Measurements from ENCODE around the gene COL4A5. TPM values are rescaled to one million over a fixed set of nuclear protein-coding genes. Genes with fewer than 3 reads are reported as not detected.

The COL4A5 gene
- total and polyA plus RNA-seq, 2 of the 13 experiments (the other 11 are each of a cell fraction or from before 2014, with no cell fraction given): 39.5 to 45.5 TPM

GRCh38 chrX:108704839-108705238 lies 265.2 kb downstream of the COL4A5 start:
- ChIA-PET POLR2A (no interaction called here), CTCF (ENCODE audit: low intra/inter-chr PET ratio, low total read pairs) (no interaction called here)
- no peaks in the 10 kb centered on the region for H4K20me1 ChIP-seq (ENCODE audit: insufficient read depth, low read length)
- no peaks in the 10 kb centered on the region for H3K79me2 ChIP-seq (ENCODE audit: insufficient read depth, low read length)
- TF ChIP-seq NFE2L2 (IDR thresholded peaks at IDR 0.05; ENCODE audit: low read length): peak; percentile 62
- TF ChIP-seq ARNT2 (CRISPR knock-in tag; IDR thresholded peaks at IDR 0.05; ENCODE audit: low read depth): no peak
- no peak for TF ChIP-seq DRAP1 (CRISPR knock-in tag; IDR thresholded peaks at IDR 0.05)
- TF ChIP-seq MAFF (IDR thresholded peaks at IDR 0.05; ENCODE audit: low read depth, low read length): peak; percentile 9; the same call in 1 of the 2 replicates
- peak in 1 of 2 experiments; percentile 57; a peak in 2 of 4 replicates for TF ChIP-seq MAFK (conservative IDR thresholded peaks at IDR 0.05 in 1 of 2, IDR thresholded peaks at IDR 0.05 in 1 of 2; ENCODE audit: low read length in 2 of 2)
- no peak for FAIRE-seq
- no peaks in the 10 kb centered on the region for H3K36me3 ChIP-seq (replicated peaks in 1 of 2; ENCODE audit: control insufficient read depth in 1 of 2, insufficient read depth in 2 of 2, low read length in 2 of 2)
- no peak overlapping the region for H3K9ac ChIP-seq (ENCODE audit: insufficient read depth, low read depth, low read length)
- intact Hi-C loops (cut with micrococcal nuclease; ENCODE audit: unreplicated experiment): no loop called here
- no peak overlapping the region for H3K27ac ChIP-seq (ENCODE audit: extremely low read length, insufficient read depth, low read length)
- 3% methylated on average over 2 of the region's 2 CpGs for WGBS (ENCODE audit: low lambda C conversion rate)
- H3K9me3 ChIP-seq (ENCODE audit: low read length): no peaks in the 10 kb centered on the region
- in situ Hi-C loops (cut with HindIII; ENCODE audit: extremely low pct_ligation_motif_present, low pct_unique_long_range_greater_than_20kb): no loop called here
- ATAC-seq: no peak
- no peak for DNase-seq (ENCODE audit: low spot score)
- H2AFZ ChIP-seq (ENCODE audit: low read length): no peak overlapping the region
- H3K4me3 ChIP-seq (replicated peaks in 1 of 3; ENCODE audit: insufficient read depth in 1 of 3, low read depth in 2 of 3, low read length in 3 of 3): no peak overlapping the region
- H3K4me2 ChIP-seq (ENCODE audit: low read depth, low read length): no peak overlapping the region
- no TSS peak for BruUV-seq (replicated peaks)
- H3K27me3 ChIP-seq (ENCODE audit: control insufficient read depth in 1 of 2, insufficient read depth in 2 of 2, low read length in 2 of 2): no peaks in the 10 kb centered on the region
- no peaks in the 10 kb centered on the region for H3K4me1 ChIP-seq (ENCODE audit: insufficient read depth, low read length)

- FAIRE-seq (no peak), ATAC-seq (peak; percentile 31; the same call in 1 of the 3 replicates), DNase-seq (ENCODE audit: low spot score) (peak; percentile 0)
- Histone ChIP-seq H4K20me1 (ENCODE audit: insufficient read depth, low read length) (no peaks in the 10 kb centered on the region), H3K9ac (ENCODE audit: insufficient read depth, low read depth, low read length) (no peak overlapping the region), H3K9me3 (ENCODE audit: low read length) (no peaks in the 10 kb centered on the region), H3K4me1 (ENCODE audit: insufficient read depth, low read length) (no peaks in the 10 kb centered on the region), H3K36me3 (replicated peaks in 1 of 2; ENCODE audit: control insufficient read depth in 1 of 2, insufficient read depth in 2 of 2, low read length in 2 of 2) (no peaks in the 10 kb centered on the region), H3K79me2 (ENCODE audit: insufficient read depth, low read length) (no peaks in the 10 kb centered on the region), H3K4me3 (replicated peaks in 1 of 3; ENCODE audit: insufficient read depth in 1 of 3, low read depth in 2 of 3, low read length in 3 of 3) (no peak overlapping the region), H3K27me3 (ENCODE audit: control insufficient read depth in 1 of 2, insufficient read depth in 2 of 2, low read length in 2 of 2) (no peaks in the 10 kb centered on the region), H2AFZ (ENCODE audit: low read length) (no peak overlapping the region), H3K4me2 (ENCODE audit: low read depth, low read length) (no peak overlapping the region), H3K27ac (ENCODE audit: extremely low read length, insufficient read depth, low read length) (no peak overlapping the region)
- CTCF ChIA-PET (ENCODE audit: low intra/inter-chr PET ratio, low total read pairs): no interaction called here
- POLR2A ChIA-PET: no interaction called here
- intact Hi-C loops (cut with micrococcal nuclease; ENCODE audit: unreplicated experiment) (no loop called here), in situ Hi-C loops (cut with HindIII; ENCODE audit: extremely low pct_ligation_motif_present, low pct_unique_long_range_greater_than_20kb) (no loop called here)
- 0% methylated on average over 1 of the region's 1 CpG for WGBS (ENCODE audit: low lambda C conversion rate)
- no TSS peak for BruUV-seq (replicated peaks)
- TF ChIP-seq ZSCAN31 (CRISPR knock-in tag; IDR thresholded peaks at IDR 0.05; ENCODE audit: low read depth) (no peak), CREBL2 (CRISPR knock-in tag; IDR thresholded peaks at IDR 0.05; ENCODE audit: borderline replicate concordance) (no peak), KLF6 (CRISPR knock-in tag; IDR thresholded peaks at IDR 0.05) (no peak), SCMH1 (CRISPR knock-in tag; IDR thresholded peaks at IDR 0.05; ENCODE audit: borderline replicate concordance) (no peak), ETV5 (CRISPR knock-in tag; IDR thresholded peaks at IDR 0.05; ENCODE audit: borderline replicate concordance) (no peak), ZNF570 (CRISPR knock-in tag; IDR thresholded peaks at IDR 0.05; ENCODE audit: borderline replicate concordance) (no peak), ZBTB4 (CRISPR knock-in tag; IDR thresholded peaks at IDR 0.05; ENCODE audit: borderline replicate concordance) (no peak), HDAC2 (CRISPR knock-in tag; IDR thresholded peaks at IDR 0.05) (no peak), ZNF138 (CRISPR knock-in tag; IDR thresholded peaks at IDR 0.05; ENCODE audit: low read depth) (no peak), TRIM24 (CRISPR knock-in tag; IDR thresholded peaks at IDR 0.05) (no peak)
Observed at GRCh38 chrX:108712886-108713285, 273.2 kb downstream of the COL4A5 start.

Measured in HepG2 (cell line).